DND-41 (cell line): ENCODE results near the gene MSI2.

Experiments
- ATAC-seq: fragments of 200-7000 bp; cut with Tn5 transposase; 3 replicates; pipeline ENCODE4 v1.9.1; 2021; ENCODE audit warnings: low read depth; ENCODE audit not compliant: insufficient read depth
- DNase-seq: peaks from one replicate; pipeline ENCODE4 v3.0.0-alpha.2; 2020
- H2AFZ ChIP-seq: 2 replicates; pipeline ENCODE4 v1.6.0; 2012; ENCODE audit warnings: low read depth, low read length
- H3K27ac ChIP-seq: 2 replicates; pipeline ENCODE4 v1.5.1; 2012; ENCODE audit warnings: low read length, inconsistent platforms
- H3K27me3 ChIP-seq: fragments of 200-600 bp; sonication (generic); 2 replicates; pipeline ENCODE4 v1.6.0; 2012; ENCODE audit warnings: low read length, mild to moderate bottlenecking, inconsistent platforms; ENCODE audit not compliant: insufficient read depth, poor library complexity
- H3K36me3 ChIP-seq: 2 replicates; pipeline ENCODE4 v1.5.1; 2012; ENCODE audit warnings: low read length, inconsistent platforms; ENCODE audit not compliant: insufficient read depth
- H3K4me1 ChIP-seq: 2 replicates; pipeline ENCODE4 v1.5.1; 2012; ENCODE audit warnings: mild to moderate bottlenecking, low read length; ENCODE audit not compliant: insufficient read depth
- H3K4me2 ChIP-seq: 2 replicates; pipeline ENCODE4 v1.6.0; 2012; ENCODE audit warnings: mild to moderate bottlenecking, moderate library complexity, low read length, inconsistent platforms; ENCODE audit not compliant: insufficient read depth
- H3K4me3 ChIP-seq, 2 experiments: fragments of 200-600 bp in 1 of 2; shearing (Covaris generic) in 1 of 2; 2 replicates each; pipeline ENCODE4 v1.5.1; 2012 to 2016; ENCODE audit warnings: inconsistent platforms in 2 of 2, low read length in 2 of 2, mild to moderate bottlenecking in 2 of 2, low read depth in 1 of 2, moderate library complexity in 1 of 2
- H3K79me2 ChIP-seq: 2 replicates; pipeline ENCODE4 v1.6.0; 2012; ENCODE audit warnings: low read length, inconsistent platforms; ENCODE audit not compliant: insufficient read depth
- H3K9ac ChIP-seq: 2 replicates; pipeline ENCODE4 v1.6.0; 2012; ENCODE audit warnings: low read depth, mild to moderate bottlenecking, inconsistent platforms, low read length, moderate library complexity
- H3K9me3 ChIP-seq: 2 replicates; pipeline ENCODE4 v1.5.1; 2012; ENCODE audit warnings: low read length, moderate library complexity, mild to moderate bottlenecking, inconsistent platforms; ENCODE audit not compliant: insufficient read depth, severe bottlenecking
- H4K20me1 ChIP-seq: 2 replicates; pipeline ENCODE4 v1.6.0; 2012; ENCODE audit warnings: low read length; ENCODE audit not compliant: insufficient read depth
- EZH2 ChIP-seq: IDR thresholded peaks from 3 replicates; pipeline ENCODE4 v1.6.1; 2012; ENCODE audit warnings: borderline replicate concordance, low read depth, mild to moderate bottlenecking, moderate library complexity, low read length, inconsistent platforms; ENCODE audit not compliant: severe bottlenecking
- TF ChIP-seq, protein P1 (sequence below): IDR thresholded peaks from 2 replicates; pipeline ENCODE4 v1.5.1; 2012; ENCODE audit warnings: borderline replicate concordance, low read length, moderate library complexity, mild to moderate bottlenecking; ENCODE audit not compliant: poor library complexity, severe bottlenecking; ENCODE audit errors: extremely low read depth

MSI2 gene

DNA sequence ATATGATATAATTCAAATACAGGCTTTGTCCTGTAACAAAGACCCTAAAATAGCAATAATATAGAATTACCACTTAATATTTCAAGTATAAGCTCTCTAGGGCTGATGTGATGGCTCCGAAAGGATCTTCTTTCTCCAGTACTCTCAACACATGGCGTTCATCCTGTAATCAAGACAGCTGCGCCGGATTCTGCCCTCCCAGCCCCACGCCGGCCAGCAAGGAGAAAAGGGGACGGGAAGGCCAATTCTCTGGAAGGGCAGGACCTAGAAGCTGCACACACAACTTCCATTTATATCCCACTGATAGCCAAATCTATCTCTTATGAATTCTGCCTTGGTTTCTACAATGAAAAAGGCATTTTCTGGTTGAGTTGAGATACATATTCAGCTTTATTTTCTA is 456.8 kb downstream of the MSI2 start:
- H2AFZ ChIP-seq: no peak overlapping the region
- H3K27me3 ChIP-seq: no peaks in the 10 kb centered on the region
- H3K9ac ChIP-seq: no peak overlapping the region
- no peak overlapping the region for H3K27ac ChIP-seq
- H3K79me2 ChIP-seq: no peaks in the 10 kb centered on the region
- H3K9me3 ChIP-seq: no peaks in the 10 kb centered on the region
- no peak overlapping the region for H3K4me2 ChIP-seq
- TF ChIP-seq, protein P1, sequence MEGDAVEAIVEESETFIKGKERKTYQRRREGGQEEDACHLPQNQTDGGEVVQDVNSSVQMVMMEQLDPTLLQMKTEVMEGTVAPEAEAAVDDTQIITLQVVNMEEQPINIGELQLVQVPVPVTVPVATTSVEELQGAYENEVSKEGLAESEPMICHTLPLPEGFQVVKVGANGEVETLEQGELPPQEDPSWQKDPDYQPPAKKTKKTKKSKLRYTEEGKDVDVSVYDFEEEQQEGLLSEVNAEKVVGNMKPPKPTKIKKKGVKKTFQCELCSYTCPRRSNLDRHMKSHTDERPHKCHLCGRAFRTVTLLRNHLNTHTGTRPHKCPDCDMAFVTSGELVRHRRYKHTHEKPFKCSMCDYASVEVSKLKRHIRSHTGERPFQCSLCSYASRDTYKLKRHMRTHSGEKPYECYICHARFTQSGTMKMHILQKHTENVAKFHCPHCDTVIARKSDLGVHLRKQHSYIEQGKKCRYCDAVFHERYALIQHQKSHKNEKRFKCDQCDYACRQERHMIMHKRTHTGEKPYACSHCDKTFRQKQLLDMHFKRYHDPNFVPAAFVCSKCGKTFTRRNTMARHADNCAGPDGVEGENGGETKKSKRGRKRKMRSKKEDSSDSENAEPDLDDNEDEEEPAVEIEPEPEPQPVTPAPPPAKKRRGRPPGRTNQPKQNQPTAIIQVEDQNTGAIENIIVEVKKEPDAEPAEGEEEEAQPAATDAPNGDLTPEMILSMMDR: no peak
- TF ChIP-seq EZH2: no peak
- ATAC-seq (no peak), DNase-seq (no peak)
- H3K36me3 ChIP-seq: no peaks in the 10 kb centered on the region
- H3K4me3 ChIP-seq: no peak overlapping the region
- H4K20me1 ChIP-seq: no peaks in the 10 kb centered on the region
- no peaks in the 10 kb centered on the region for H3K4me1 ChIP-seq

DNA sequence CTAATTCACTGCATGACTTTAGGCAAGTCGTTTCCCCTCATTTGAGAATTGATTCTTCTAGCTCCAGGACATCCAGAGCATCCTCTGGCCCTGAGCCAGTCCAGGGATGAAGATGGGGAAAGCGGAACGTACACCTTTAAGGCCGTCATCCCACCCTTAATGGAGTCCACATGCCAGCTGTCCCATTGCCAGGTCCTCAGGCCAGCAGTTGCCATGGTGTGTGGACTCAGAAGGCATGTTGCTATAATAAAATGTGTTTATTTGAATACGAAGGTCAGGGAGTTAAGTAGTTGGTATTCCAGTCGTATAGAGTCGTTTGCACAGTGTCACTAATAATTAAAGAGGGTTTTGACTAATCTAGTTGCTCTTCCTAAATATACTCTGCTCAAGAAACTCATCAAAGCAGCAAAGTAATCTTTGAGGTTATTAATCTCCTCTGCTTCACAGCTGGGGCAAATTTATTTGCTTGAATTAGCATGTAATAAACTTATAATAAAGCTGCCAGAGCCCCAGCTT is 458.4 kb downstream of the MSI2 start:
- no peak for DNase-seq
- Histone ChIP-seq H3K36me3 (no peaks in the 10 kb centered on the region), H3K9ac (no peak overlapping the region), H3K4me3 (no peak overlapping the region), H2AFZ (no peak overlapping the region), H3K4me1 (no peaks in the 10 kb centered on the region), H3K27ac (no peak overlapping the region), H3K79me2 (no peaks in the 10 kb centered on the region), H3K4me2 (no peak overlapping the region), H3K9me3 (no peaks in the 10 kb centered on the region), H3K27me3 (no peaks in the 10 kb centered on the region), H4K20me1 (no peaks in the 10 kb centered on the region)
- no peak for ATAC-seq
- TF ChIP-seq, protein P1: no peak
- no peak for TF ChIP-seq EZH2

DNA sequence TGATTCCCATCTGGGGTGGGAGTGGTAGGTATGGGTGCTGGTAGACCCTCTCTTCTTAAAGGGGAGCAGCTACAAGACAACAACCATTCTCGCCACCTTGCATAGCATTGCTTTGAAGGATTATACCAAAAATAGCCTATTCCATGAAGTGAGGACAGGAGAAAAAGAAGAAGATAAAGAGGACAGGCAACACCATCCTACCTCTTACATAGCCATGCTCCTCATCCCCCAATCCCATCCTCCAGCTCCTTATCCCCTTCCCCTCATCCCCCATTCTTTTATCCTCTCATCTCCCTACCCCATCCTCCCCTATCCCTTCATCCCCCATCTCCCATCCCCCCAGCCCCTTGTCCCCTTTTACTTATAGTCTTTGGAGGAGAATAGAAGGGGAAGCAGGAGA is 459.7 kb downstream of the MSI2 start:
- DNase-seq (no peak), ATAC-seq (no peak)
- Histone ChIP-seq H3K9me3 (no peaks in the 10 kb centered on the region), H3K9ac (no peak overlapping the region), H3K36me3 (no peaks in the 10 kb centered on the region), H3K27ac (no peak overlapping the region), H3K4me2 (no peak overlapping the region), H3K79me2 (no peaks in the 10 kb centered on the region), H3K4me1 (no peaks in the 10 kb centered on the region), H3K4me3 (no peak overlapping the region), H2AFZ (no peak overlapping the region), H3K27me3 (no peaks in the 10 kb centered on the region), H4K20me1 (no peaks in the 10 kb centered on the region)
- TF ChIP-seq EZH2: no peak
- TF ChIP-seq, protein P1: no peak

DNA sequence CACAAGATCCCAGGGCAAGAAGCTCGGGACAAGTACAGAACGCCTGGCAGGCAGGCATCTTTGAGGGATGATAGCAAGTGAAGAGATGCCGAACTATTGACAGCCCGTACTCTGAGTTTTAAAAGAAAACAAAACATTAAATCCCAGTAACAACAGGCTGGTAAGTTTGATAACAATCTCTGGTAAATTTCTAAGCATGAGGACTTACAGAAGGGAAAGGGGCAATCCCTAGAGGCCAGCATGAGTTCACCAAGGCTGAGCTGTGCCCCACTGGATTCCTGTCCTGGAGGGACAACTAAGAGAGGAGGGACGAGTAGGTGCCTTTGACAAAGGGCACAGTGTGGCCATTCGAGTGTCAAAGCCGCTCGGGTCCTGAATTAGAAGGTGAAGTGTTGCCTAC is 462.6 kb downstream of the MSI2 start:
- DNase-seq (no peak), ATAC-seq (no peak)
- Histone ChIP-seq H3K4me3 (no peak overlapping the region), H3K27me3 (no peaks in the 10 kb centered on the region), H2AFZ (no peak overlapping the region), H3K9ac (no peak overlapping the region), H3K27ac (no peak overlapping the region), H3K9me3 (no peaks in the 10 kb centered on the region), H3K4me1 (no peaks in the 10 kb centered on the region), H3K36me3 (no peaks in the 10 kb centered on the region), H3K4me2 (no peak overlapping the region), H4K20me1 (no peaks in the 10 kb centered on the region), H3K79me2 (no peaks in the 10 kb centered on the region)
- TF ChIP-seq, protein P1: no peak
- TF ChIP-seq EZH2: no peak
